ENCODE measurements around the gene CNTNAP2.

- TF ChIP-seq CTCF (IDR thresholded peaks at IDR 0.05) (no peak), POLR2AphosphoS5 (IDR thresholded peaks at IDR 0.05; ENCODE audit: low read depth, low read length) (no peak), SIN3A (IDR thresholded peaks at IDR 0.05; ENCODE audit: borderline replicate concordance, insufficient read depth, low read depth, low read length) (no peak), REST (IDR thresholded peaks at IDR 0.05; ENCODE audit: insufficient read depth in 1 of 2, low read depth in 2 of 2, low read length in 1 of 2) (no peak), TCF7L2 (IDR thresholded peaks at IDR 0.05; ENCODE audit: low read depth, low read length) (no peak)
Observed at GRCh38 chr7:146681487-146681886, 564.9 kb downstream of the CNTNAP2 start.
